GM12878 (cell line): Measurements from ENCODE around the gene NCKIPSD.

Experiments
- CHD2 ChIP-seq: IDR thresholded peaks from 2 replicates; pipeline ENCODE4 v1.6.1; 2011; ENCODE audit warnings: low read depth, low read length, improper control_type of control experiment, borderline replicate concordance
- CTCF ChIP-seq, 3 experiments: IDR thresholded peaks in 2 of 3; conservative IDR thresholded peaks in 1 of 3; 2 replicates each; pipeline ENCODE4 v1.5.1; 2011; ENCODE audit warnings: low read depth in 3 of 3, low read length in 3 of 3, mild to moderate bottlenecking in 3 of 3, control low read depth in 2 of 3, moderate library complexity in 2 of 3, inconsistent platforms in 1 of 3, mixed read lengths in 1 of 3; ENCODE audit not compliant: control insufficient read depth in 2 of 3, insufficient read depth in 1 of 3; ENCODE audit errors: extremely low read depth in 1 of 3
- E2F4 ChIP-seq: IDR thresholded peaks from 2 replicates; pipeline ENCODE4 v1.6.1; 2012; ENCODE audit warnings: low read depth, low read length, improper control_type of control experiment
- EP300 ChIP-seq, 2 experiments: fragments of 150-350 bp in 1 of 2; IDR thresholded peaks; 2 replicates each; pipeline ENCODE4 v1.6.1; 2011 to 2012; ENCODE audit warnings: low read depth in 2 of 2, low read length in 2 of 2, borderline replicate concordance in 1 of 2, improper control_type of control experiment in 1 of 2, inconsistent platforms in 1 of 2; ENCODE audit not compliant: control insufficient read depth in 1 of 2
- ESRRA ChIP-seq: IDR thresholded peaks from 2 replicates; pipeline ENCODE4 v1.6.1; 2012; ENCODE audit warnings: mild to moderate bottlenecking, low read length, improper control_type of control experiment
- ETV6 ChIP-seq, 2 experiments: fragments of 450-650 bp in 1 of 2; IDR thresholded peaks in 1 of 2; conservative IDR thresholded peaks in 1 of 2; 2 replicates each; pipeline ENCODE4 v1.6.1; 2014; ENCODE audit warnings: antibody characterized with exemption in 1 of 2, borderline replicate concordance in 1 of 2, low read depth in 1 of 2, mild to moderate bottlenecking in 1 of 2, moderate library complexity in 1 of 2
- EZH2 ChIP-seq: IDR thresholded peaks from 2 replicates; pipeline ENCODE4 v1.6.1; 2012; ENCODE audit warnings: low read depth, mild to moderate bottlenecking, control low read depth, inconsistent platforms, low read length, borderline replicate concordance; ENCODE audit not compliant: control insufficient read depth
- FOS ChIP-seq: IDR thresholded peaks from 3 replicates; pipeline ENCODE4 v1.6.1; 2011; ENCODE audit warnings: borderline replicate concordance; ENCODE audit not compliant: insufficient read length; ENCODE audit errors: extremely low read depth
- JUNB ChIP-seq: IDR thresholded peaks from 2 replicates; pipeline ENCODE4 v1.6.1; 2016; ENCODE audit warnings: antibody characterized with exemption, mild to moderate bottlenecking
- POLR2AphosphoS5 ChIP-seq: IDR thresholded peaks from 2 replicates; pipeline ENCODE4 v1.6.1; 2011; ENCODE audit warnings: mild to moderate bottlenecking, low read length, inconsistent platforms
- TCF7 ChIP-seq: IDR thresholded peaks from 2 replicates; pipeline ENCODE4 v1.6.1; 2014; ENCODE audit warnings: antibody characterized with exemption, borderline replicate concordance
- ZNF384 ChIP-seq: IDR thresholded peaks from 2 replicates; pipeline ENCODE4 v1.6.1; 2012; ENCODE audit warnings: low read depth, mild to moderate bottlenecking, low read length, improper control_type of control experiment, borderline replicate concordance
- ZSCAN29 ChIP-seq: fragments of 450-650 bp; IDR thresholded peaks from 2 replicates; pipeline ENCODE4 v1.6.1; 2017; ENCODE audit warnings: mild to moderate bottlenecking, moderate library complexity

DNA sequence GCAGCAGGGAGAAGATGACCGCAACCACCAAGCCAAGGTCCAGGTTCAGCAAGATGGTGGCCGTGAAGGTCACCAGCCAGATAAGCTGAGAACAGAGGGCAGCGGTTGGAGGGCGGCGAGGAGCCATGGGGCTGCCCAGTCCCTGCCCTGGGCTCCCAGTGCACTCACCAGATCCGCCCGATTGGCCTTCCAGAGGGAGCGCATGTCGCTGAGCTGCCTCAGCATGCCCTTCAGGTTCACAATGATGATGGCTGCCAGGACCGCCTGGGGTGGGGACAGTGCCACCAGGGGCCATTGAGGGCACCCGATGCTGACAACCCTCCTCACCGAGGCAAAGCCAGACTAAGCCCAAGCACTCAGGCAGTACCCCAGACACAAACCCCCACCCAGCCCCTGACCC is 55.8 kb downstream of the NCKIPSD start:
- TF ChIP-seq ZNF384 (no peak), CTCF (IDR thresholded peaks at IDR 0.05 in 2 of 3, conservative IDR thresholded peaks at IDR 0.05 in 1 of 3; ENCODE audit: control insufficient read depth in 2 of 3, extremely low read depth in 1 of 3, insufficient read depth in 1 of 3, low read depth in 3 of 3, low read length in 3 of 3) (no peak), EP300 (IDR thresholded peaks at IDR 0.05; ENCODE audit: borderline replicate concordance in 1 of 2, control insufficient read depth in 1 of 2, low read depth in 2 of 2, low read length in 2 of 2) (no peak), FOS (no peak), EZH2 (no peak), ZSCAN29 (no peak), ETV6 (conservative IDR thresholded peaks at IDR 0.05 in 1 of 2, IDR thresholded peaks at IDR 0.05 in 1 of 2; ENCODE audit: borderline replicate concordance in 1 of 2, low read depth in 1 of 2) (no peak), TCF7 (no peak), POLR2AphosphoS5 (no peak), JUNB (no peak), CHD2 (no peak), E2F4 (no peak), ESRRA (no peak)
